GM21423 (cell line): ENCODE results near the gene KCNA10.

Source experiments
- ATAC-seq: cut with Tn5 transposase; IDR thresholded peaks from one replicate; pipeline ENCODE4 v1.9.1; 2021; ENCODE audit warnings: mild to moderate bottlenecking, moderate library complexity; ENCODE audit not compliant: unreplicated experiment

Gene KCNA10

DNA sequence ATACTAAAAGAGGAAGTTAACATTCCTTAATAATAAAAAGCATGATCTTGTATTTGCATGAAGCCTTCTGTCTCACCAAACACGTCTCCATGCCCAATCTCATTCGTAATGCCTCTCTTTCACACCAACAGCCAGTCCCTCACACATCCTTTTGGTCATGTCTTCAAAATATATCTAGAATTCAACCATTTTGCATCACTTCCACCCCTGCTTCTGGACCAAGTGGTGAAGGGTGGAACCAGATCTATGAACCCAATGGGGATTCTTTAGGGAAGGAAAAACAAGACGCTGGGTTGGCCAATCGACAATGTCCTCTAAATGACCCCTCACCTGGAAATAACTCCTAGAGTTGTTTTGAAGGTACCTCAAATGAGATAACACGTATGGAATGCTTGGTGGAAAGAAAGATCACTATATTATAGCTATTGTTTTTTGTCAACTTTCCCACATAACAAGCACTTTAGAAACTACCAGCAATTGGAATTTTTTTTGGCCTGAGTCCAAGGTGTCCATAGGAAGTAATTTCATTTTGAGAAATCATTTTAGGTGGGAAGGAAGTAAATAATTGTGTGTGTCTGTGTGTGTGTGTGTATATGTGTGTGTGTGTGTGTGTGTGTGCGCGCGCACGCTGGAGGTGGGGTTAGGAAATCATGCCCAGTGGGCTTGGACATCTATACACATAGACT is at the start of gene KCNA10:
TSS of gene KCNA10 (minus strand) at position 51 of the 686 bp plus-strand sequence. CDS start 388 bp downstream, outside the sequence.
- no peak for ATAC-seq

DNA sequence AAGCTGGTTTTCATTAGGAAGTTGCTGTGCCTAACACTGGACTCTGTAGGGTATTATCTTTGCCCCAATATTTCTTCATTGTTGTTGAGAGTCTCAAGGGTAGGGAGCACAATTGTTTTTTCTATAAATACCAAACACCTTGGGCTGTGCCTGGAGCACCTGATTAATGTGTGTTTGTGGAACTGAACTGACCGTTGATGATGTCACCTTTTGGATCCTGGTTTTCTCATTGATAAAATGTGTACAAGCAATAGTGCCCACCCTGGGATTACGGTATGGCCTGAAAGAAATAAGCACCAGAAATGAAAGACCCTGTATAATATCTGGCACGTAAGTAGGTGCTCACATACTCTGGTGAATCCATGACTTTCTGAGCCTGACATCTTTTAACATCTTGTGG is 47.9 kb upstream of the KCNA10 start:
- ATAC-seq = no peak

DNA sequence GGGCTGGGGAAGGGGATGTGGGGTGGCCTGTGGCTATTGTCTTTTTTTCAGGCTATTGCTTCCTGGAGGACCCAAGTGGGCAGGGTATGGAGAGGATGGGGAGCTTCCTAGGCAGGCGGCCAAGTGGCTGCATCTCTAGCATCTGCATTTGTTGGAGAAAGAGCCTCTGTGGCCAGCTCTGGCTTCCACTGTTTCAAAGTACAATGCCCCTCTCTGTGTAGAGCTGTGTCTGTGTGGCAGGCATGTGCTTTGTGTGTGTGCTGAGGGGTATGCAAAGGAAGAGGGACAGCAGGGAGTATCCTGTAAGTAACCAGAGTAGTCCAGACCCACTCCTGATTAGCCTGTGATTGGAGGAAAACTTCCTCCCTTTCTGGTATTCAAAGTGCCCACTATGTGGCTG is 46.6 kb upstream of the KCNA10 start:
- ATAC-seq = no peak

DNA sequence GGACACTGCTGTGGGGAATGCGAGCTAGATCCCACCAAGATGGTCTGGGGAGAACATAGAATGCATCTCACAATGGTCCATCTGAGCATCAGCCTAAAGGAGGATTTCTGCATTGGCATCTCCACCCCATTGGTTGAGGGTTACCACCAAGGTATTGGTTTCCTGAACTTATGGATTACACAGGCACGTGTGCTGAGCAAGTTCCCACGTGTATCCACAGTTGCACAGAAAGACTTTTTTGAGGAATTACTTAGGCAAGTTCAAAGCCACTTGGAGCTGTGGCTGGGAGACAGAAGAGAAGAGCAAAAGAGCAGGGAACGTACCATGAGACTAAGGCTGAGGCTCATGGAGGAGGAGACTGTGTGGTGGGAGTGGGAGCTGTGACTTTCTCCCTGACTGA is 44.1 kb upstream of the KCNA10 start:
- no peak for ATAC-seq

DNA sequence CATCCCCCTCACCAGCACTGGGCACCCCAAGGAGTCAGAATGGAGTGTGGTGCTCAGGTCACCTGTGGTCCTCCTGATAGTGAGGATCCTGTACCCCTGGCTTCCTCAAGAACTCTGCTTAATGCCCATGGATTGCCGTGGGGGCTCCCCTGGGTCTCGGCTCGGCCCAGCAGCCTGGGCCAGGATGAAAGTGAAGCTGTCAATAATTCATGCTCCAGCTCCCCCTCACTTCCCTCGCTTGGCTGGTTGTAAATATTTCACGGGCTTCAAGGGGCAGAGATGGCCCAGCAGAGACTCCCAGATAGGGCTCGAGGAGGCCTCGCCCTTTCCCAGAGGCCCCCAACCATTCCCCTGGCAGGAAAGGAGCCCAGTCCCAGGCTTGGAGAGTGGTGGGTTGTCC is 42.6 kb upstream of the KCNA10 start:
- ATAC-seq = no peak

DNA sequence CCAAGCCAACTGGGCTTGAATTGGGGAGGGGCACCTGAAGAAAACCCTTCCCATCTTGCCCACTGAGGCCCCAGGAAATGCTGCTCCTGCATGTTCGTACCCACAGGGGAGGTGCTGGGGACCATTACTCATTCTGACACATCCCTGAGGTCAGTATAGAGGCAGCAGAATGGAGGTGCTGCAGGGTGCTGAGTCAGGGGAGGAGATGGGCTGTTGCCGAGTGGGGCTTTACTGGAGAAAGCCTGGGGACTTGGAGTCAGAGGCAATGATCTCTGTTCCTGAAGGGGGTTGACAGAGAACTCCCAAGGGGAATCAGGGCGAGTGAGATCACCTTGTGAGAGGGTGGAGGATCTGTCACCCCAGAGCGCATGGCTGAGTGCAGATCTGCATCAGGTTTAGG is 40.2 kb upstream of the KCNA10 start:
- no peak for ATAC-seq

DNA sequence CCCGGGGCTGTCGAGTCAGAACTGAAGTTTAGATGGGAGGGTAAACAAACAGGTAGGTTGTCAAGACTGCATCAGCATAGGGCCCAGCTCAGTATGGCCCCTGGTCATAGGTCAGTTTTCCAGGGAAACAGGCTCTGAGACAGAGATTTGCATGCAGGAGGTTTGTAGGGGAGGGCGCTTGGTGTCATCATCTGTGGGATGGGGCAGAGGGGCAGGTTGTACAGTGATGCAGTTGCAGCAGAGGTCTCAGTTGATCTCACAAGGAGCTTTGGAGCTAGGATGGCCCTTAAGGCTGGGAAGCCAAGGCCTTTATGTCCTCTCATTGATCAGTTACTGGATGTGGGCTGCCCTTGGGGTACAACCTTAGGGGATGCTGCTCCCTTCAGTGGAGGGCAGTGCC is 38.5 kb upstream of the KCNA10 start:
- no peak for ATAC-seq

DNA sequence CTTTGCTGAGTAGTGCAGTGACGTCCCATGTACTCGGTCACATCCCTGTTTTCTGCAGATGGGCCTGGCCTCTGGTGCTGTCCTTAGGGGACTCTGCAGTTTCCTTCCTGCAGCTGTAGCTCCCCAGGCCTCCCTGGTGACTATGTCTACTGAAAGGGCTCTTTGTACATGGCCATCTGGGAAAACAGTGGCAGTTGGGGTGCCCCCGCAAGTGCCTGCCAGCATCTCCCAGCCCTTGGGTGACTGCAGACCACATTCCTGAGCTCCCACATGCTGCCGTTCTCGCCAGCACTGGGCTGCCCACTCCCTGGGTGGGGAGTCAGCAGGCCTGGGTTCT is 37.5 kb upstream of the KCNA10 start:
- no peak for ATAC-seq

DNA sequence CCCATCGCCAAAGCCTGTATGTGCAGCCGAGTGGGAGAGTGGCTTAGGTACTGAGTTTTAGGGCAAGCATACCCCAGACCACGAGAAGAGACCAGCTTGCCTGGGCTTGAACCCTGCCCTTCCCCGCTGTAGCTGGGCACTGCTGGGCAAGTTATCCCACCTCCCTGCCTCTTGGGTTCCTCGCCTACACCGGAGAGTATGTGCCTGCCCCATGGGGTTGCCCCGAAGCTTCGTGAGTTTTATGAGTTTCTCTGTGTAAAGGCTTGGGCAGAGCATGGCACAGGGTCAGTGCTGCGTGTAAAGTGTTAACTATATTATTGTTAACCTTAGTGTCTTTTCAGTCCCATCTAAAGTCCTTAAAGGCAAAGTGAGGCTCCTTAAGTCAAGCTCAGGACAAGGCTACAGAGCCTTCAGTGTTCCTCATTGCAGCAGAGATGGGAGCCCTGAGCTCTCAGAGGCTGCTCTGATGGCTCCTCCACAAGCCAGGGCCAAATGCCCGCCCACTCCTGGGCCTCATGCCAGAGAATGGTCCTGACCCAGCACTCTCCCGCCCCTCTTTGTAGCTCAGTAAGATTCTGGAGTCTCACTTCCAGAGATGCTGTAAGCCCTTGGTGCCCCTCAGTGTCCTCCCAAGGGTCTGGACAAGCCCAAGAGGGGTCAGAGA is 37.0 kb upstream of the KCNA10 start:
- no peak for ATAC-seq

DNA sequence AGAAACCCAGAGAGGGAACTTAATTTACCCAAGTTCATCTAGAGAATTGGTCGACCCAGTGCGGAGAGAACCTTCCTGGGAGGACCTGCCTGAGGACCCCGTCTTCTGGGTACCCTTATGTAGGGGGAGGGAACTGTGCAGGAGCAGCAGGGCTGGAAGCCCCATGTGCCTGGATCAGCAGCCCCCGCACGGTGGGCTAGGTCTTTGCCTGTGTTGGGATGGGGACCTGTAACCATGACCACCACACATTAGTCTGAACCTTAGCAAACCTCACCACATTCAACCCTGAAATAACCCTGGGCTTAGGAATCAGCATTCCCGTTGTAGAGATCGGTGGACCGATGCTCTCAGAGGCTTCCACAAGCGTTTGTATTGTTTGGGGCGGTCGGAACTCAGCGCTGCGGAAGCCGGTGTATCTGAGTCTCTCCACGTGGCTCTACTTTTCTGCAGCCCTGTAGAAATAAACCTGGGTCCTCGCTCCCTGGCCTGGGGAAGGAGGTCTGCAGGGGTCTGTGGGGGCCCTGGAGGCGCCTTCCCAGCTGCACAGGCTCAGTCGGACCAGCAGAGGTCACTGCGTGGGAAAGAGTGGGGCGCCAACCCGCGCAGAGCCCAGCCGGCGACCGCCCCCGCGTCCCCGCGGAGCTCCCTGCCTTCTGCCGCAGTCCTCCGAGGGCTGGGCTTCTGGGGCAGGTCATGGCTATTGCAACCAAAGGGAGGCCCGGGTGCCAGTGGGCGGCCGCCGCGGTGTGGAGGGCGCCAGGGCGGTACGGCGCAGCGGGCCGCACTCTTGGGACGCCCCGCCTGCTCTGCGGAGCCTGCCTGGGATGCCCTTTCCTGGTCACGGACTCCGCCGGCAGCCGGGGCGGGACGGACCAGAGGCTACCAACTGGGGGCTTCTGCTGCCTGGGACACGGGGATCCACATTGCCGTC is 36.2 kb upstream of the KCNA10 start:
- no peak for ATAC-seq

DNA sequence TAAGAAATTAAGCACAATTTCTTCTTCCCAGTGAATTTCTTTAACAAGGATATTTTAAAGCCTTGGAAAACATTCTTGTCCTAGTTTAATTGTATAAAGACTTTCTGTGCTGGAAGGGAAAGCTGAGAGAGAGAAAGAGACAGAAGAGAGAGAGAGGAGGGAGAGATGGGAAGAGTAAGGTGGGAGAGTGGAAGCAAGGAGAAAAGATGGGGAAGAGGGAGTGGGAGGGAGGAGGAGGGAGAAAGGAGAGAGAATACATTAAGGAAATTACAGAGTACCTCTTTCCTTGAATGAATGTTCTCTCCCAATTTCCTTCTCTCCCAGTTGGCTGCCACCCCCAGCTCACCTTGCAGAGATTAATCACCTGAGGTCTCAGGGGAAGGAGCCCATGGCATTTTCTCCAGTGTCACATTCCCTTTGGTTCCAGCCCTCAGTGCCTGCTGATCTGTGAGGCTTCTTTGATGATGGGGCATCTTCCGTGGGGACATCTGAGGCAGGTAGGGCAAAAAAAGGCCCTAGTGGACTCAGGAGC is 32.4 kb upstream of the KCNA10 start:
- no peak for ATAC-seq

DNA sequence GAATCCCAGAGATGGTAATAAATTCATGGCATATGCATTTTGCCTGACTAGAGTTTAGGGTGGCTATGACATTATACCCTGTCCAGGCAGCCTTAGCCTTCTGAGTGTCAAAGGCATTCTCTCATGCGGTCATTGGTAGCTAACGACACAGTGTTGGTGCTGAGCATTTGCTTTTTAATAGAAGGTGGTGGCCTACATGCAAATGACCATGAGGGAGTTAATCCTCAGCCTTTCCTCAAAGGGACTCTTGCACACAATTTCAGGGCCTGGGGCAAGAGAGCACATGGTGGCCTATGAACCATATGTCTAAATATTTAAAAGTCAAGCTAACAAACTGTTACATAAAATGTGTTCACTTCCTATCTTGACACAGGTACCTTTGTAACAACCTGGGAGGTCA is 30.9 kb upstream of the KCNA10 start:
- no peak for ATAC-seq

DNA sequence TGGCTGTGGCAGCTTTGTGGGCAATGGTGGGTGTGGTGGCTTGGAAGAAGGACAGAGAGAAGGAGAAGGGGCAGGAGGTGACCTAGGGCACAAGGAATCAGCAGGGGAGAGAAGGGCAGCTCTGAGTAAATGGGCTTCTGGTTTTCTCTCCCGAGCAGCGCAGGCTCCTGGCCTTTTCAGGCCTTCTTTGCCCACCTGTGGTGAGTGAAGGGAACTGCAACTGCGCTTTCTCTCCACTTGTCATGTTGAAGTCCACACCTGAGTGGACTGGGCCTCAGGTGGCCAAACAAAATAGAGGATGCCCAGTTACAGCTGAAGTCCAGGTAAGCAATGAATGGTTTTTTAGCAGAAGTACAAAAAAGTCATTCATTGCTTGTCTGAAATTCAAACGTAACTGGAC is 29.4 kb upstream of the KCNA10 start:
- ATAC-seq = no peak

DNA sequence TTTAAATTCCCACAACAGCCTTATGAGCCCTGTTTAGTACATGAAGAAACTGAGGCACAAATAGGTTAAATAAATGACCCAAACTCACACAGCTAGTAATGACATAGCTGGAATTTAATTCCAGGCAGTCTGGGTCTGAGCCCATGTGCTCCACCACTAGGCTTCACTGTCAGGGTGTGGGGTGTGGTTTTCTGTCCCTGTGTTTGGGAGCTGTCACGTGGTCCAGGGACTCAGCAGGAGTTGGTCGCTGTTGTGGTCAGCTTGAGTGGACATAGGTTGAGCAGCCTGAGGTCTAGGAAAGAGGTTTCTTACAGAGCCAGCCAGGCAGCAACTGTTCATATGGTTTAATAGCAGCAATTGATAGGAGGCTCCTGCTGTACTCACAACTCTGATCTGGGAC is 28.0 kb upstream of the KCNA10 start:
- ATAC-seq = no peak

DNA sequence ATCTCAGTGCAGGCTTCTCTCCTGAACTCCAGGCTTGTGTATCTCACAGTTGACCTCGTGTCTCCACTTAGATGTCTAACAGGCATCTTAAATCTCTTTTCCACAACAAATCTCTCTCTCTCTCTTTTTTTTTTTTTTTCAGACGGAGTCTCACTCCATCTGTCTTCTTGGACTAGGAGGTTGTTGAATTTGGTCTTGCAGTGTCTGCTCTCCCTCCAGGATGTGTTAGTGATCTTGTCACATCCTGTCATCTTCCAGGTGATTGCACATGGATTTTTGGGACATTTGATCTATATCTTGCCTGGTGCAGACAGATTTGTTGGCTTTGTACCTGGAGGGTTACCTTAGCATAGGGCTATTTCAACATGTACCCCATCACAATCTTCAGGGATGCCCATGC is 26.5 kb upstream of the KCNA10 start:
- ATAC-seq = no peak

DNA sequence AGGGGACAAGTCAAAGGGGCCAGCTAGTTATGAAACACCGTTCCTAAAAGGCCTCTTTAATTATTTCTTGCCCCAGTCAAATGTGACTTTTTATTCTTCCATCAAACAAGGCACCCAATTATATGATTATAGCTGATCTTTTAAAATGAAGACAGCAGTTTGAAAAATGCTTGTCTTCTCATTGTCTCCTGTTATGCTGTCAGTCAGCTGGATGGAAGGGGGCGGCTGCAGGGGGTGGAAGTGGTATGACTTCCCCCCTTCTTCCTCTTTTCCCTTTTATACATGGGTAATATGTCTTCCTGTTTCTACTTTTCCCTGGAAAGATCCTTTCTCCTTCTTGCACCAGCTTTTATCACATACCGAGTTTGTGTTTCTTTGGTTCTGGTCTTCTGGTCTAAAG is 25.8 kb upstream of the KCNA10 start:
- ATAC-seq = no peak

DNA sequence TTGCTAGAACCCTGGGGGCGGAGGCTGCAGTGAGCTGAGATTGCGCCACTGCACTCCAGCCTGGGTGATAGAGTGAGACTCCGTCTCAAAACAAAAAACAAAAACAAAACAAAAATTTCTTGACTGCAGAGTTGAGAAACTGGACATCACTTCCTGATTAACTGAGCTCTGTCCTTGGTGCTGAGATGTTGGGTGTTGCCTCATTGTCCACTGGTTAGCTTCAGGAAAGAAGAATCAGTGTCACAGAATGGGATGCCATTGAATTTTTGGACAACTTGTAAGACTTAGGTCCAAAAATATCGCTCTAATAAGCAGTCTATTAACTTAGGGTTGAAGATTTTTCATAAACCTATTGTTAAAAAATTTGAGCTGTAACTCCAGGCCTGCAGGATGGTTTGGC is 23.8 kb upstream of the KCNA10 start:
- ATAC-seq = no peak

DNA sequence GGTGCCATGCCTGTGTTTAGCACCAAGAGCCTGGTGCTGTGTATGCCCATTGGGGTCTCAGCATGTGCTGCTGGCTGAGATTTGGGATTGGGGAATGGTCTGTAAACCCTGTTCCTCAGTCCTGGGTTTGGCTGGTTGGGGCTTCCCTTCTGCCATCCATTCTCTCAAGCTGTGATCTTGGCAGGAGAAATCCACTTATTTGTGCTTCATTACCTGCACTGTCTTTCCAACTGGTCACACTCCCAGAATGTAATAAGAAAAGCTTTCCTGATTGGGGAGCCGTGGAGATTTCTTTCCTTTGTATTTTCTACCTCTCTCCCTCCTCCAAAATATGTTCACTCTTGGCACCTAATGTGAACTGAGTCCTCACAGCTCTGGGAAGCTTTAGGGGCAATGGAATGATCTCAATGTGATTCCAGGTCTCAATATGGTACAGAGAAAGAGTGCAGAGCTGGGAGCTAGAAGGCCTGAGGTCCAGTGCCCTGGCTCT is 23.0 kb upstream of the KCNA10 start:
- no peak for ATAC-seq

DNA sequence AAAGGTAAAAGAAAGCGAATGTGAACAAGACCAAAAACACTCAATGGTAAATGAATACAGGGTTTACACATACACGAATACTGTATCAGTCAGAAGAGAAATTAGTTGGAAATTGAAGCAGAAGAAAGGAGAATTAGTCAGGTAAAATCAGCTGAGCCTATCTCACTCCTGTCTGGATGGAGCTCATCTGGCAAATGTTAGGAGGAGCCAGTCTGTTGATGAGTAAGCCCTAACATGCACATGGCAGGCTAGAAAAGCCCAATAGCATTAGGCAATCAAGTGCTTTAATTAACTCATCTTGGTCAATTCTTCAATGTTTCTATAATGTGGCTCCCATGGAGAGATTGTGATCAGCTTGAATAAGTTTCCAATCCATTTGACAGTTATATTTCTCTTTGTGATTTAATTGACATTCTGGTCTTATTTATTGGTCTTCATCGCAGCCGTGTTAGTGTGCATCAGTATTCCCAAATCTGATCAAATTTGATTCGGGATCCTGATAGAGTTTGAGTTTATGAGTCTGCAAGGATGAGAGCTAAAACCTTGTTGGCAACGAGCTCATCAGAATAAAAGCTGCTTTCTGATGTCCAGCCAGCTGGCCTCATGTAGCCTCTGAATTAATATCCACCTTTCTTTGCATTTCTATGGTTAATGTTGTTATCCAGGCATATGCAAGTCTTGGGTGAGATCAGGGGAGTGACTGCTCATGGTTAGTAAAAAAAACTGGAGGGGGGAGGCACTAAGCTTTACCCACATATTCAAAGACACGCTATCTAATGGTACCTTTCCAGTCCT is 22.1 kb upstream of the KCNA10 start:
- ATAC-seq = no peak

DNA sequence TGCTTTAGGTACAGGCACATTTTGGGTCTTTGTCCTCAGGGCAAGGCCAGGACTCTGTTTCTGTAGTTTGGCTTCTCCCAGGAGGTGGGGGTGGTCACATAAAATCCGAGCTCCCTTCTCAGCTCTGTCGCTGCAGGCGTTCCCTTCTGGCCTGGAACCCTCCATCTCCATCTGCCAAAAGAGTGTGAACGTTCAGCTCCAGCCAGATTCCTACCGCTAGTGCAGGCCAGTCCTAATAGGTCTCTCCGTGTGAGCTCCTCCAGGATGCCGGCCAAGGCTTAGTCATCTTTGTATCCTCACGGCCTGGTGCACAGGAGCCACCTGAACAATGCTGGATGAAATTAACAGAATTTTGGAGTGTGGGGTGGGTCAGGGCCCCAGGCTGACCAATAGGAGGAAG is 19.9 kb upstream of the KCNA10 start:
- no peak for ATAC-seq

DNA sequence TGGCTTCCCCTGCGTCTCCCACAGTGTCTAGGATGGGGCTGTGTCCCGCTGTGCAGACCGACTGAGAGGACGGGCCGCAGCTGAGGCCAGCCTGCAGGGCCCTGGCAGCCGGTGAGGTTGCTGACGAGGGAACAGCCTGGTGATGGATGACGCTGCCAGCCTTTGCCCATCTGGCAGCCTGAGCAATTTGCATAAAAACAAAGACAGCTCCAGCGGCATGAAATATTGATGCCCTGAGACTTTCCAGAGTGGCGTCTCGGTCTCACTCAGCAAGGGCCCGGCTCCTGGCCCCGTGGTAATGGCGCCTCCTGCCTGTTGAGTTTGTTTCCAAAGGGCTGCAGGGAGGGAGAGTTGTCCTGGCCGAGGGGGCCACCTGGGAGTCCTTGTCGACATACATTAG is 19.1 kb upstream of the KCNA10 start:
- no peak for ATAC-seq
